SW 1271 (cell line): Measurements from ENCODE around the gene DEFB121.
A peak's percentile ranks its signal among the peaks of the same experiment; 100 is the strongest.
"Not testable (repeated sequence)": the region's sequence is repeated elsewhere in the genome, so short reads cannot be mapped to it uniquely, and the experiment has no call there.

ENCODE experiments used
- DNase-seq, 2 experiments: peaks; one replicate each; lab custom pipeline; 2025; lab: John Stamatoyannopoulos, UW

The DEFB121 gene

GRCh38 chr20:31406115-31406514, at the start of gene DEFB121:
TSS of gene DEFB121 (minus strand) at chr20:31406215. CDS start at chr20:31406152, 63 bp downstream.
- DNase-seq = no peak

GRCh38 chr20:31454361-31454760, 48.3 kb upstream of the DEFB121 start:
- peak in 1 of 2 experiments; percentile 42 for DNase-seq

GRCh38 chr20:31452575-31452974, 46.6 kb upstream of the DEFB121 start:
- no peak for DNase-seq

GRCh38 chr20:31449511-31450414, 43.7 kb upstream of the DEFB121 start:
- DNase-seq = no peak

GRCh38 chr20:31446084-31446819, 40.2 kb upstream of the DEFB121 start:
- no peak for DNase-seq

- DNase-seq = no peak
Observed at GRCh38 chr20:31440012-31440659, 34.1 kb upstream of the DEFB121 start, which contains the start of gene DEFB123. TSS of gene DEFB123 (plus strand) at chr20:31440632. CDS start at chr20:31440699, 67 bp downstream.

- DNase-seq = no peak
Observed at GRCh38 chr20:31430568-31431115, 24.6 kb upstream of the DEFB121 start.

GRCh38 chr20:31427576-31427975, 21.6 kb upstream of the DEFB121 start:
- not testable (repeated sequence) for DNase-seq

GRCh38 chr20:31426891-31427551, 21.0 kb upstream of the DEFB121 start:
- DNase-seq = not testable (repeated sequence)

GRCh38 chr20:31425797-31426196, 19.8 kb upstream of the DEFB121 start:
- DNase-seq = no peak

GRCh38 chr20:31418307-31418706, 12.3 kb upstream of the DEFB121 start:
- no peak for DNase-seq

- DNase-seq = no peak
Observed at GRCh38 chr20:31415653-31416052, 9.6 kb upstream of the DEFB121 start.

GRCh38 chr20:31414381-31414780, 8.4 kb upstream of the DEFB121 start:
- DNase-seq = no peak

GRCh38 chr20:31410011-31410410, 4.0 kb upstream of the DEFB121 start:
- no peak for DNase-seq

- DNase-seq = no peak
Observed at GRCh38 chr20:31403886-31404285, 2.1 kb downstream of the DEFB121 start.

- DNase-seq = no peak
Observed at GRCh38 chr20:31394900-31395299, 11.1 kb downstream of the DEFB121 start.

GRCh38 chr20:31392836-31393235, 13.2 kb downstream of the DEFB121 start:
- DNase-seq = no peak

- DNase-seq = no peak
Observed at GRCh38 chr20:31390490-31390889, 15.5 kb downstream of the DEFB121 start, which contains the start of gene DEFB119. TSS of gene DEFB119 (minus strand) at chr20:31390590. CDS start at chr20:31390483, 107 bp downstream.

GRCh38 chr20:31374346-31374745, 31.7 kb downstream of the DEFB121 start:
- DNase-seq = no peak

GRCh38 chr20:31368301-31368700, 37.7 kb downstream of the DEFB121 start, which contains the start of gene DEFB118:
TSS of gene DEFB118 (plus strand) at chr20:31368601. CDS start at chr20:31368651, 50 bp downstream.
- DNase-seq = no peak

- not testable (repeated sequence) for DNase-seq
Observed at GRCh38 chr20:31364272-31364671, 41.7 kb downstream of the DEFB121 start.
